Measurements from ENCODE around the gene RALGDS. TPM values are rescaled to one million over a fixed set of nuclear protein-coding genes. Genes with fewer than 3 reads are reported as not detected.

RALGDS gene
- total RNA-seq, 1 experiment from 2014 or later: 22.9 TPM

- TF ChIP-seq ZMAT4 (CRISPR knock-in tag; IDR thresholded peaks at IDR 0.05): no peak
- TF ChIP-seq GTF2I (CRISPR knock-in tag; conservative IDR thresholded peaks at IDR 0.05): no peak
- TF ChIP-seq E2F4 (CRISPR knock-in tag; IDR thresholded peaks at IDR 0.05; ENCODE audit: borderline replicate concordance, low read depth): no peak
These were observed 32.8 kb downstream of the RALGDS start (continued) for GRCh38 chr9:133088146-133088750.

- Mint-ChIP-seq H3K4me1 (peaks cover 2% of the 10 kb centered on the region), H3K9me3 (no peaks in the 10 kb centered on the region), H3K4me3 (no peak overlapping the region), H3K36me3 (no peaks in the 10 kb centered on the region), H3K27me3 (ENCODE audit: low read depth) (no peaks in the 10 kb centered on the region), H3K27ac (no peak overlapping the region)
- ChIA-PET CTCF (interaction anchor here (1.0 kb wide), 2 partner anchors 47 to 57 kb away, joined by 3 read pairs; no protein-coding TSS in a partner anchor), POLR2A (no interaction called here)
- DNase-seq (ENCODE audit: low spot score) (no peak), ATAC-seq (no peak)
- TF ChIP-seq FOXP1 (CRISPR knock-in tag; IDR thresholded peaks at IDR 0.05; ENCODE audit: borderline replicate concordance) (no peak), E2F4 (CRISPR knock-in tag; IDR thresholded peaks at IDR 0.05; ENCODE audit: borderline replicate concordance, low read depth) (no peak), ARID4B (CRISPR knock-in tag; IDR thresholded peaks at IDR 0.05; ENCODE audit: borderline replicate concordance) (no peak), ZNF219 (CRISPR knock-in tag; IDR thresholded peaks at IDR 0.05; ENCODE audit: borderline replicate concordance) (no peak), NR1H2 (CRISPR knock-in tag; IDR thresholded peaks at IDR 0.05) (no peak), RELA (CRISPR knock-in tag; IDR thresholded peaks at IDR 0.05; ENCODE audit: borderline replicate concordance) (no peak), SMAD4 (CRISPR knock-in tag; IDR thresholded peaks at IDR 0.05) (no peak), MYBL2 (CRISPR knock-in tag; IDR thresholded peaks at IDR 0.05) (no peak)
These were observed 33.5 kb downstream of the RALGDS start for GRCh38 chr9:133087429-133088145.

- H3K9me3 Mint-ChIP-seq: no peaks in the 10 kb centered on the region
- H3K4me1 Mint-ChIP-seq: peaks cover 4% of the 10 kb centered on the region
- DNase-seq (ENCODE audit: low spot score) (no peak), ATAC-seq (no peak)
- H3K4me3 Mint-ChIP-seq: no peak overlapping the region
- POLR2A ChIA-PET: no interaction called here
- H3K27ac Mint-ChIP-seq: no peak overlapping the region
- no peaks in the 10 kb centered on the region for H3K27me3 Mint-ChIP-seq (ENCODE audit: low read depth)
- no peaks in the 10 kb centered on the region for H3K36me3 Mint-ChIP-seq
- CTCF ChIA-PET: interaction anchor here (1.0 kb wide), 2 partner anchors 46 to 57 kb away, joined by 3 read pairs; no protein-coding TSS in a partner anchor
- TF ChIP-seq NR3C1 (CRISPR knock-in tag; conservative IDR thresholded peaks at IDR 0.05; ENCODE audit: low read depth): no peak
- TF ChIP-seq CREM (CRISPR knock-in tag; IDR thresholded peaks at IDR 0.05): no peak
- TF ChIP-seq ZNF219 (CRISPR knock-in tag; IDR thresholded peaks at IDR 0.05; ENCODE audit: borderline replicate concordance): no peak
- no peak for TF ChIP-seq ZNF138 (CRISPR knock-in tag; conservative IDR thresholded peaks at IDR 0.05)
- no peak for TF ChIP-seq CTCF (IDR thresholded peaks at IDR 0.05)
- TF ChIP-seq ZNF396 (CRISPR knock-in tag; IDR thresholded peaks at IDR 0.05; ENCODE audit: borderline replicate concordance): no peak
- TF ChIP-seq MLX (CRISPR knock-in tag; IDR thresholded peaks at IDR 0.05): no peak
- no peak for TF ChIP-seq ZNF532 (CRISPR knock-in tag; IDR thresholded peaks at IDR 0.05; ENCODE audit: borderline replicate concordance)
These were observed 34.1 kb downstream of the RALGDS start for GRCh38 chr9:133086894-133087293.

Data from WTC11 (cell line).